OCI-LY7 (cell line): ENCODE data around the gene WNT10A. TPM values are rescaled to one million over a fixed set of nuclear protein-coding genes. Genes with fewer than 3 reads are reported as not detected.

ENCODE experiments used
- small RNA-seq: library from RNA; depleted of rRNA; stranded (forward); fragments of <200 nt; gene quantifications from one replicate; pipeline ENCODE3, GENCODE V24; 2014
- total RNA-seq, 2 experiments: library from RNA; depleted of rRNA in 1 of 2; stranded (reverse); fragments of >200 nt in 1 of 2; shearing (Covaris generic) in 1 of 2; gene quantifications; 2 replicates each; pipeline ENCODE4 v1.2.3, GENCODE V29; 2014 to 2022

The WNT10A gene
- total RNA-seq, 2 experiments from 2014 or later = 5.5 to 11.4 TPM

Small RNAs within 50 kb of the gene (small RNA-seq; reads per million reads assigned to genes)
- not detected for gene RNU6-642P

Other genes with a start within 250 kb of the WNT10A start
- gene ZNF142, start 221.2 kb upstream of the WNT10A start, total RNA-seq (2014; rRNA removed; shearing (Covaris generic)) = 29.9 and 37.6 TPM in 2 replicates
- 61.3 and 62.5 TPM in 2 replicates for gene ZNF142, start 221.2 kb upstream of the WNT10A start, total RNA-seq (2022)
- 48.0 and 57.3 TPM in 2 replicates for gene BCS1L, start 221.2 kb upstream of the WNT10A start, total RNA-seq (2014; rRNA removed; shearing (Covaris generic))
- 54.9 and 60.8 TPM in 2 replicates for gene BCS1L, start 221.2 kb upstream of the WNT10A start, total RNA-seq (2022)
- 25.5 and 25.8 TPM in 2 replicates for gene RNF25, start 208.8 kb upstream of the WNT10A start, total RNA-seq (2014; rRNA removed; shearing (Covaris generic))
- 24.0 and 25.7 TPM in 2 replicates for gene RNF25, start 208.8 kb upstream of the WNT10A start, total RNA-seq (2022)
- 9.7 and 13.4 TPM in 2 replicates for gene STK36, start 208.8 kb upstream of the WNT10A start, total RNA-seq (2014; rRNA removed; shearing (Covaris generic))
- gene STK36, start 208.8 kb upstream of the WNT10A start, total RNA-seq (2022) = 21.1 and 25.4 TPM in 2 replicates
- gene TTLL4, start 170.0 kb upstream of the WNT10A start, total RNA-seq (2014; rRNA removed; shearing (Covaris generic)) = 27.7 and 38.2 TPM in 2 replicates
- 67.1 and 68.0 TPM in 2 replicates for gene TTLL4, start 170.0 kb upstream of the WNT10A start, total RNA-seq (2022)
- 0.15 TPM in 1 of 2 replicates, not detected in the other for gene CYP27A1, start 98.7 kb upstream of the WNT10A start, total RNA-seq (2014; rRNA removed; shearing (Covaris generic))
- gene CYP27A1, start 98.7 kb upstream of the WNT10A start, total RNA-seq (2022) = 0.23 TPM in 1 of 2 replicates, not detected in the other
- not detected in 2 replicates for gene PRKAG3, start 49.0 kb upstream of the WNT10A start, total RNA-seq (2014; rRNA removed; shearing (Covaris generic))
- not detected in 2 replicates for gene PRKAG3, start 49.0 kb upstream of the WNT10A start, total RNA-seq (2022)
- not detected in 2 replicates for gene WNT6, start 21.0 kb upstream of the WNT10A start, total RNA-seq (2014; rRNA removed; shearing (Covaris generic))
- 0.74 and 1.8 TPM in 2 replicates for gene WNT6, start 21.0 kb upstream of the WNT10A start, total RNA-seq (2022)
- 0.09 and 0.41 TPM in 2 replicates for gene CDK5R2, start 78.8 kb downstream of the WNT10A start, total RNA-seq (2014; rRNA removed; shearing (Covaris generic))
- gene CDK5R2, start 78.8 kb downstream of the WNT10A start, total RNA-seq (2022) = 0.57 and 0.63 TPM in 2 replicates
- gene FEV, start 104.3 kb downstream of the WNT10A start, total RNA-seq (2014; rRNA removed; shearing (Covaris generic)) = not detected in 2 replicates
- gene FEV, start 104.3 kb downstream of the WNT10A start, total RNA-seq (2022) = not detected in 2 replicates
- gene CRYBA2, start 112.6 kb downstream of the WNT10A start, total RNA-seq (2014; rRNA removed; shearing (Covaris generic)) = not detected in 2 replicates
- not detected in 2 replicates for gene CRYBA2, start 112.6 kb downstream of the WNT10A start, total RNA-seq (2022)
- not detected in 2 replicates for gene CFAP65, start 160.7 kb downstream of the WNT10A start, total RNA-seq (2014; rRNA removed; shearing (Covaris generic))
- not detected in 2 replicates for gene CFAP65, start 160.7 kb downstream of the WNT10A start, total RNA-seq (2022)
- gene IHH, start 180.1 kb downstream of the WNT10A start, total RNA-seq (2014; rRNA removed; shearing (Covaris generic)) = not detected in 2 replicates
- gene IHH, start 180.1 kb downstream of the WNT10A start, total RNA-seq (2022) = not detected in 2 replicates